ENCODE data around the gene CCSER2.

Gene CCSER2

GRCh38 chr10:84473136-84473535 lies 144.7 kb downstream of the CCSER2 start:
- no peak for DNase-seq (ENCODE audit: low read depth)
- TF ChIP-seq MYC (IDR thresholded peaks at IDR 0.05; ENCODE audit: low read depth, low read length) (no peak), POLR2A (IDR thresholded peaks at IDR 0.05; ENCODE audit: extremely low read depth, insufficient read length) (no peak)
- TF ChIP-seq, protein P1, sequence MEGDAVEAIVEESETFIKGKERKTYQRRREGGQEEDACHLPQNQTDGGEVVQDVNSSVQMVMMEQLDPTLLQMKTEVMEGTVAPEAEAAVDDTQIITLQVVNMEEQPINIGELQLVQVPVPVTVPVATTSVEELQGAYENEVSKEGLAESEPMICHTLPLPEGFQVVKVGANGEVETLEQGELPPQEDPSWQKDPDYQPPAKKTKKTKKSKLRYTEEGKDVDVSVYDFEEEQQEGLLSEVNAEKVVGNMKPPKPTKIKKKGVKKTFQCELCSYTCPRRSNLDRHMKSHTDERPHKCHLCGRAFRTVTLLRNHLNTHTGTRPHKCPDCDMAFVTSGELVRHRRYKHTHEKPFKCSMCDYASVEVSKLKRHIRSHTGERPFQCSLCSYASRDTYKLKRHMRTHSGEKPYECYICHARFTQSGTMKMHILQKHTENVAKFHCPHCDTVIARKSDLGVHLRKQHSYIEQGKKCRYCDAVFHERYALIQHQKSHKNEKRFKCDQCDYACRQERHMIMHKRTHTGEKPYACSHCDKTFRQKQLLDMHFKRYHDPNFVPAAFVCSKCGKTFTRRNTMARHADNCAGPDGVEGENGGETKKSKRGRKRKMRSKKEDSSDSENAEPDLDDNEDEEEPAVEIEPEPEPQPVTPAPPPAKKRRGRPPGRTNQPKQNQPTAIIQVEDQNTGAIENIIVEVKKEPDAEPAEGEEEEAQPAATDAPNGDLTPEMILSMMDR (IDR thresholded peaks at IDR 0.05; ENCODE audit: low read depth, low read length) = no peak
- TF ChIP-seq, protein P2, sequence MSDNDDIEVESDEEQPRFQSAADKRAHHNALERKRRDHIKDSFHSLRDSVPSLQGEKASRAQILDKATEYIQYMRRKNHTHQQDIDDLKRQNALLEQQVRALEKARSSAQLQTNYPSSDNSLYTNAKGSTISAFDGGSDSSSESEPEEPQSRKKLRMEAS (IDR thresholded peaks at IDR 0.05; ENCODE audit: low read depth, low read length) = no peak
- no peak overlapping the region for H3K4me3 ChIP-seq (ENCODE audit: low read depth, low read length)

GRCh38 chr10:84477398-84478128 lies 149.2 kb downstream of the CCSER2 start:
- DNase-seq (ENCODE audit: low read depth) = no peak
- TF ChIP-seq MYC (IDR thresholded peaks at IDR 0.05; ENCODE audit: low read depth, low read length) = no peak
- TF ChIP-seq, protein P1 (IDR thresholded peaks at IDR 0.05; ENCODE audit: low read depth, low read length) = no peak
- TF ChIP-seq, protein P2 (IDR thresholded peaks at IDR 0.05; ENCODE audit: low read depth, low read length) = no peak
- no peak for TF ChIP-seq POLR2A (IDR thresholded peaks at IDR 0.05; ENCODE audit: extremely low read depth, insufficient read length)
- no peak overlapping the region for H3K4me3 ChIP-seq (ENCODE audit: low read depth, low read length)

DNA sequence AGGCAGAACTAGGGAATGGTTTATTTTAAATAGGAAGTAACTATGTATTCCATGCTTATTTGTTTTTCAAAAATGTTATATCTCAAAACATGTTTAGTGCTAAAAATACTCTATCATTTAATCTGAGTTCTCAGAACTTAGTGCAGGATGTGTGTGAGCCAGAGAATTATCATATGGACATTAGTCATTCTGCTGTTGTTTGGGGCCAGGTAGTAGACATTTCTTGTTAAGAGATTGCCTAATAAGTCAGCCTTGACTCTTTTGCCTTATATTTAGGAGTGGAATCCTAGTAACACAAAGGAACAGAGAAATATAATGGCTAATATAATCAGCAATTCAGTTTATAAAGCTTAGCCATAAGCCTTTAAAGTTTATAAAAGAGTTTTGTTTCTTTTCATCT lies 149.8 kb downstream of the CCSER2 start:
- no peak overlapping the region for H3K4me3 ChIP-seq (ENCODE audit: low read depth, low read length)
- no peak for DNase-seq (ENCODE audit: low read depth)
- TF ChIP-seq POLR2A (IDR thresholded peaks at IDR 0.05; ENCODE audit: extremely low read depth, insufficient read length) = no peak

- no peak for TF ChIP-seq POLR2A (IDR thresholded peaks at IDR 0.05; ENCODE audit: extremely low read depth, insufficient read length)
- TF ChIP-seq, protein P1 (IDR thresholded peaks at IDR 0.05; ENCODE audit: low read depth, low read length) = no peak
- TF ChIP-seq, protein P2 (IDR thresholded peaks at IDR 0.05; ENCODE audit: low read depth, low read length) = no peak
- TF ChIP-seq MYC (IDR thresholded peaks at IDR 0.05; ENCODE audit: low read depth, low read length) = no peak
- no peak for DNase-seq (ENCODE audit: low read depth)
- no peak overlapping the region for H3K4me3 ChIP-seq (ENCODE audit: low read depth, low read length)
These were observed 150.3 kb downstream of the CCSER2 start for GRCh38 chr10:84478679-84479078.

DNA sequence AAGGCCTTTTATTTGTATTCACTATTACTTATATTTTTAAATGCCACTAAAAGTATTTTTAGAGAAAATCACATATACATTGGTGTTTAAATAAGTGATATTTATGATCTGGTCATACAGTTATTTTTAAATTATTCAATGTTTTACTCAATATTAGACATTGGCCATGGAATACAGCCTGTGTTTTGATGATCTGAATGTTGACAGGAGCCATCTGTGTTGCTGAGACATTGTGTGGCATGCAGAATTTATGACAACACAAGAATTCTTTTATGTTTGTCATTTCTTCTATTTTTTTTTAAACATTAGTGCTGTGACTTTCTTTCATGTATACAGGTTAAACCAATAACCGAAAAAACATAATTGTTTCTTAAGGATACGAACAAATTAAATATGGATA lies 156.2 kb downstream of the CCSER2 start:
- no peak overlapping the region for H3K4me3 ChIP-seq (ENCODE audit: low read depth, low read length)
- no peak for DNase-seq (ENCODE audit: low read depth)
- TF ChIP-seq, protein P1 (IDR thresholded peaks at IDR 0.05; ENCODE audit: low read depth, low read length) = no peak
- TF ChIP-seq MYC (IDR thresholded peaks at IDR 0.05; ENCODE audit: low read depth, low read length) (no peak), POLR2A (IDR thresholded peaks at IDR 0.05; ENCODE audit: extremely low read depth, insufficient read length) (no peak)
- TF ChIP-seq, protein P2 (IDR thresholded peaks at IDR 0.05; ENCODE audit: low read depth, low read length) = no peak

GRCh38 chr10:84493361-84493760 lies 165.0 kb downstream of the CCSER2 start:
- H3K4me3 ChIP-seq (ENCODE audit: low read depth, low read length) = no peak overlapping the region
- no peak for DNase-seq (ENCODE audit: low read depth)
- no peak for TF ChIP-seq MYC (IDR thresholded peaks at IDR 0.05; ENCODE audit: low read depth, low read length)
- TF ChIP-seq, protein P1 (IDR thresholded peaks at IDR 0.05; ENCODE audit: low read depth, low read length) = no peak
- no peak for TF ChIP-seq POLR2A (IDR thresholded peaks at IDR 0.05; ENCODE audit: extremely low read depth, insufficient read length)
- TF ChIP-seq, protein P2 (IDR thresholded peaks at IDR 0.05; ENCODE audit: low read depth, low read length) = no peak

All from NB4 (cell line).